Heart right ventricle (tissue), 16 donors: Measurements from ENCODE around the gene TRANK1. TPM values are rescaled to one million over a fixed set of nuclear protein-coding genes. Genes with fewer than 3 reads are reported as not detected.
A peak's percentile ranks its signal among the peaks of the same experiment; 100 is the strongest.

Experiments used
- ATAC-seq, 8 donors: fragments of 200-7000 bp; cut with Tn5 transposase; one replicate each; pipeline ENCODE4 v1.9.1; 2020; ENCODE audit warnings: mild to moderate bottlenecking in 8 of 8, moderate library complexity in 8 of 8, moderate number of reproducible peaks in 1 of 8
- DNase-seq, 2 donors: peaks; one replicate each; pipeline ENCODE4 v3.0.0-alpha.2; 2020
- H3K27ac ChIP-seq, 10 donors: fragments of 200-600 bp; sonication (generic) in 2 of 10; one replicate each; pipeline versions ENCODE4 v1.5.0 to v1.8.0; 2020 to 2022; ENCODE audit warnings: mild to moderate bottlenecking in 3 of 10
- H3K27me3 ChIP-seq, 7 donors: fragments of 200-600 bp; one replicate each; pipeline ENCODE4 v1.8.0; 2021 to 2022; ENCODE audit warnings: mild to moderate bottlenecking in 2 of 7
- H3K36me3 ChIP-seq, 9 donors: fragments of 200-600 bp; sonication (generic) in 1 of 9; one replicate each; pipeline versions ENCODE4 v1.5.0 to v1.8.0; 2020 to 2022; ENCODE audit warnings: mild to moderate bottlenecking in 2 of 9
- H3K4me1 ChIP-seq, 9 donors: fragments of 200-600 bp; sonication (generic) in 1 of 9; one replicate each; pipeline versions ENCODE4 v1.5.0 to v1.8.0; 2020 to 2022; ENCODE audit warnings: mild to moderate bottlenecking in 4 of 9
- H3K4me3 ChIP-seq, 10 donors: fragments of 200-600 bp; sonication (generic) in 2 of 10; one replicate each; pipeline versions ENCODE4 v1.5.0 to v1.8.0; 2020 to 2022; ENCODE audit warnings: mild to moderate bottlenecking in 7 of 10, moderate library complexity in 2 of 10
- H3K9me3 ChIP-seq, 11 donors: fragments of 200-600 bp in 10 of 11; sonication (generic) in 2 of 11; one replicate each; pipeline versions ENCODE4 v1.5.0 to v1.8.0; 2013 to 2022; ENCODE audit warnings: mild to moderate bottlenecking in 2 of 11, control low read depth in 1 of 11, moderate library complexity in 1 of 11
- CTCF ChIP-seq, 9 donors: fragments of 200-600 bp; sonication (generic) in 2 of 9; IDR thresholded peaks; one replicate each; pipeline versions ENCODE4 v1.5.0 to v1.8.0; 2021 to 2022; ENCODE audit warnings: antibody characterized with exemption in 9 of 9, mild to moderate bottlenecking in 5 of 9, moderate library complexity in 1 of 9
- WGBS, 2 donors: extraction: QIAGEN DNeasy Blood & Tissue Kit; methylation state at CpG; one replicate each; pipeline ENCODE4 v1.1.7; 2013; ENCODE audit warnings: inconsistent platforms in 1 of 2; 5-methylcytosine and 5-hydroxymethylcytosine counted together
- intact Hi-C, 10 donors: fragments of 100-400 bp; cut with DNase I; formaldehyde crosslinking; loops; one replicate each; pipeline versions ENCODE4 v1.11.1 to v1.14.2; 2022
- polyA plus RNA-seq, 2 donors: library from polyadenylated mRNA; stranded (reverse); fragments of 200-250 nt; gene quantifications; one replicate each; pipeline ENCODE4 v1.2.3, GENCODE V29; 2013
- total RNA-seq, 10 donors: library from RNA; stranded (reverse); fragmentation: NEBNext Ultra II Directional in 3 of 10; extraction: Animal tissue kit (Norgen Biotek cat#: 25700) in 3 of 10; gene quantifications; one replicate each; pipeline versions ENCODE4 v1.2.1 to v1.2.4, GENCODE V29; 2021 to 2023
- donor health status: Arrhythmogenic right ventricular cardiomyopathy.
- donor health status: ischemic (EF 13 %, LVEDD 7.1; RV severe dilation, severe dysfunction).
- donor health status: healthy with polysubstance abuse.
- donor health status: DM: no; HTN: yes; CAD: no.
- donor health status: DM: no; HTN: no; CAD: no.
- donor health status: ischemic (EF 25% LVEDD 6.9; RV normal size, moderate dysfunction).
- donor health status: ischemic (EF 25% LVEDD 5.7; RV mildly dilated, moderate dysfunction).
- donor health status: healthy.
- donor health status: DM: yes; HTN: yes; CAD: no.
- donor health status: Ischemic cardiomyopathy.
- donor health status: ischemic (EF 35%, LVEDD 5.7; RV mildly dilated, moderate dysfunction).
- donor health status: nonischemic (EF 11% LVEDD 7.7; RV severe dilation, severe dysfunction).
- donor health status: DM: yes; HTN: yes; CAD: no.
- donor health status: PGD.
- donor health status: ischemic (EF 29% LVEDD 5.4; RV normal size, mild dysfunction).
- donor health status: nonischemic (EF 23%, LVEDD 6.1; RV moderate dilation, normal function).

The TRANK1 gene
- total and polyA plus RNA-seq, 12 donors: 1.3 to 20.8 (median 4.9) TPM

DNA sequence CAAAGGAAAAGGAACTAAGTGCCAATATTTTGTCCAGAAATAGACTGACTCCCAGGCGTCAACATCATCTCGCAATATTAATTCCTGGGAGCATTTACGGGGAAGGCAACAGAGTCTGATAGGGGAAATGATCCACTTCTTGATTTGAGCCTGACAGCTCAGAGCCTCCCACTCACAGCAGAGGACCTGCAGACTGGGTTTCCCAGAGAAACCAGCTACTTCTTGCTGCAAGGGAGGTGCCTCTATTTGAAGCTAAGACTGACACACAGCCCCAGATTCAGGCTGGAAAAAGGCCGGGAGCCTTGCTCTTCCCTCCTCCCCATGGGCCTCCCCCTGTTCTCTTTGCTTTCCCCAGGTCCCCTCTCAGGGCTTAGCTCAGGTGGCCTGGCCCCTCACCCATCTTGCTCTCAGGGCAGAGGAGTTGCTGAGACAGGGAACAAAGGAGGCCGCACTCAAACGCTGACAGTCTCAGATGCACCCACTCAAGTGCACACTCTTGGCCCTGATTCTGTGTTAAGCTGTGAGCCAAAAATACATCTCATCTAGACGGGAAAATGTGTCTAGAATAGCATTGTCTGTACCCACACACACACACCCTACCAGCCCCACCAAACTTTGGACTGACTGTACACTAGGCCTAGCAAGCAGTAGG is 130.7 kb downstream of the TRANK1 start:
- peak in 4 of 8 donors; percentile 47 to 84 (median 62) for ATAC-seq
- Histone ChIP-seq H3K9me3 (no peaks in the 10 kb centered on the region), H3K27ac (no peak overlapping the region), H3K4me3 (no peak overlapping the region), H3K4me1 (peaks cover 0 to 11% (median 0%) of the 10 kb centered on the region in 9 donors), H3K36me3 (no peaks in the 10 kb centered on the region), H3K27me3 (no peaks in the 10 kb centered on the region)
- no peak for TF ChIP-seq CTCF (IDR thresholded peaks at IDR 0.05)
- WGBS, 2 donors: 40 to 49% methylated on average over 7 of the region's 7 CpGs
- peak in 1 of 2 donors; percentile 10 for DNase-seq
- intact Hi-C loops: no loop called here

GRCh38 chr3:36813305-36813704 is 131.5 kb downstream of the TRANK1 start:
- ATAC-seq (no peak), DNase-seq (no peak)
- Histone ChIP-seq H3K4me3 (no peak overlapping the region), H3K36me3 (no peaks in the 10 kb centered on the region), H3K27me3 (no peaks in the 10 kb centered on the region), H3K27ac (no peak overlapping the region), H3K9me3 (no peaks in the 10 kb centered on the region), H3K4me1 (peaks cover 0 to 11% (median 0%) of the 10 kb centered on the region in 9 donors)
- 90 to 92% methylated on average over 6 of the region's 6 CpGs for WGBS, 2 donors
- intact Hi-C loops: no loop called here
- no peak for TF ChIP-seq CTCF (IDR thresholded peaks at IDR 0.05)

DNA sequence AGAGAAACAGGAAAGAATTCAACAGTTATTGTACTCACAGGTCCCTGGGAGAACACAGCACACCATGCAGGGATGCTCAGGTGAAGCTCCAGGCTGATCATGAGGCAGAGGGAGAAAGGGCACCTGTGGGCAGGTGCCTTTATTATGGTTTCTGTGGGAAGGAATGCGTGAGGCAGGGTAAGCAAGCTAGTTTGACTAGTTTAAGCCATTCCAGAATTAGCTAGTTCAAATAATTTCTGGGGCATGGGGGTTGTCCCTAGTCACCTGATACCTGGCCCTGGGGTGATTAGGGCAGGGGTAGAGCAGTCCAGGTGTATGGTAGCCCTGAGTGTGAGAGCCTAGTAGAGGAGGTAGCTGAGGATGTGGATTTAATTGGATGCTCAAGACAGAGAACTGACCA is 132.6 kb downstream of the TRANK1 start:
- ATAC-seq (no peak), DNase-seq (no peak)
- H3K27ac ChIP-seq: no peak overlapping the region
- no peaks in the 10 kb centered on the region for H3K9me3 ChIP-seq
- H3K4me3 ChIP-seq: no peak overlapping the region
- H3K4me1 ChIP-seq: peaks cover 0 to 11% (median 0%) of the 10 kb centered on the region in 9 donors
- no peaks in the 10 kb centered on the region for H3K27me3 ChIP-seq
- WGBS, 2 donors: 98 to 100% methylated on average over 1 of the region's 1 CpG
- H3K36me3 ChIP-seq: no peaks in the 10 kb centered on the region
- intact Hi-C loops: no loop called here
- no peak for TF ChIP-seq CTCF (IDR thresholded peaks at IDR 0.05)

GRCh38 chr3:36811768-36812167 is 133.1 kb downstream of the TRANK1 start:
- 87 to 97% methylated on average over 2 of the region's 2 CpGs for WGBS, 2 donors
- intact Hi-C loops: no loop called here
- DNase-seq (no peak), ATAC-seq (no peak)
- Histone ChIP-seq H3K36me3 (no peaks in the 10 kb centered on the region), H3K27me3 (no peaks in the 10 kb centered on the region), H3K27ac (no peak overlapping the region), H3K4me1 (peaks cover 0 to 11% (median 0%) of the 10 kb centered on the region in 9 donors), H3K4me3 (no peak overlapping the region), H3K9me3 (peaks cover 0 to 2% (median 0%) of the 10 kb centered on the region in 11 donors)
- TF ChIP-seq CTCF (IDR thresholded peaks at IDR 0.05): no peak
